Astrocyte of the spinal cord (primary cell): Measurements from ENCODE around the gene RTP5.

Source experiments
- DNase-seq: peaks from one replicate; pipeline ENCODE4 v3.0.0; 2011; ENCODE audit warnings: low read depth, low spot score
- H3K4me3 ChIP-seq: 2 replicates; pipeline ENCODE4 v1.5.1; 2011; ENCODE audit warnings: low read depth, mild to moderate bottlenecking, low read length, moderate library complexity
- in situ Hi-C: cut with HindIII; loops from 2 replicates; pipeline ENCODE4 v1.10.0; 2017; ENCODE audit warnings: low sequenced_read_pairs
- TF ChIP-seq, protein P1 (sequence below): IDR thresholded peaks from 2 replicates; pipeline ENCODE4 v1.5.1; 2012; ENCODE audit warnings: low read depth, mild to moderate bottlenecking, low read length, inconsistent platforms

Gene RTP5

DNA sequence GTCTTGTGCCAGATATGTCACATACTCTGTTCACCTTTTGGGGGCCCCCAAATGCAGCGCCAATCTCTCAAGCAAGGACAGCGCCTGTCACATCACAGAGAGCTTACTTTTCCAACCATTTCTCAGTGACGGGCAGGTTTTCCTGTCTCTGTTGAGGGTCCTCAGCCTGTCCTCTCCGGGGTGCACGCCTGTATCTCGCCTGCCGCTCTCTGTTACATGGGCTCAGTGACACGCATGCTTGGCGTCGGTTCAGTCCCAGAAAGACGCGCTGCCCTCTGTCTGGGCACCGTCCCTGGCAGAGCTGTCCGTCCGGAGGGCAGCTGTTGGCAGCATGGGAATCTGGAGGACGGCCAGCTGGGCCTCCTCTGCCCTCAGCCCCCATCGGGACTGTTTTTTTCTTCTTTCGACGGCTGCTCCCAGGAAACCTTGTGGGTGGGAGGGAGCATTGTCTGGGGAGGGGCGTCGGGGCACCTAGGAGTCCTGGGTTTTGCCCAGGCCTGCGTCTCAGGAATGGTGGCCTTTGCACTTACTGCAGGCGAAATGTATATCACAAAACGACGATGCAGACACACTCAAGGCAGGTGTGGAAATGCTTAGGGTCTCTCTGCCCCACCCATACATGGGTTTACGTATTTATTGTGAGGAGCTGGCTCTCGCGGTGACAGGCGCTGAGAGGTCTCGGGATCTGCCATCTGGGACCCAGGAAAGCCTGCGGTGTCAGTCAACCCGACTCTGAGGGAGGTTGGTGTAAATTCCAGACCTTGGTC is 30.9 kb downstream of the RTP5 start:
- TF ChIP-seq, protein P1, sequence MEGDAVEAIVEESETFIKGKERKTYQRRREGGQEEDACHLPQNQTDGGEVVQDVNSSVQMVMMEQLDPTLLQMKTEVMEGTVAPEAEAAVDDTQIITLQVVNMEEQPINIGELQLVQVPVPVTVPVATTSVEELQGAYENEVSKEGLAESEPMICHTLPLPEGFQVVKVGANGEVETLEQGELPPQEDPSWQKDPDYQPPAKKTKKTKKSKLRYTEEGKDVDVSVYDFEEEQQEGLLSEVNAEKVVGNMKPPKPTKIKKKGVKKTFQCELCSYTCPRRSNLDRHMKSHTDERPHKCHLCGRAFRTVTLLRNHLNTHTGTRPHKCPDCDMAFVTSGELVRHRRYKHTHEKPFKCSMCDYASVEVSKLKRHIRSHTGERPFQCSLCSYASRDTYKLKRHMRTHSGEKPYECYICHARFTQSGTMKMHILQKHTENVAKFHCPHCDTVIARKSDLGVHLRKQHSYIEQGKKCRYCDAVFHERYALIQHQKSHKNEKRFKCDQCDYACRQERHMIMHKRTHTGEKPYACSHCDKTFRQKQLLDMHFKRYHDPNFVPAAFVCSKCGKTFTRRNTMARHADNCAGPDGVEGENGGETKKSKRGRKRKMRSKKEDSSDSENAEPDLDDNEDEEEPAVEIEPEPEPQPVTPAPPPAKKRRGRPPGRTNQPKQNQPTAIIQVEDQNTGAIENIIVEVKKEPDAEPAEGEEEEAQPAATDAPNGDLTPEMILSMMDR, result no peak
- in situ Hi-C loops, result no loop called here
- no peak for DNase-seq
- no peak overlapping the region for H3K4me3 ChIP-seq

DNA sequence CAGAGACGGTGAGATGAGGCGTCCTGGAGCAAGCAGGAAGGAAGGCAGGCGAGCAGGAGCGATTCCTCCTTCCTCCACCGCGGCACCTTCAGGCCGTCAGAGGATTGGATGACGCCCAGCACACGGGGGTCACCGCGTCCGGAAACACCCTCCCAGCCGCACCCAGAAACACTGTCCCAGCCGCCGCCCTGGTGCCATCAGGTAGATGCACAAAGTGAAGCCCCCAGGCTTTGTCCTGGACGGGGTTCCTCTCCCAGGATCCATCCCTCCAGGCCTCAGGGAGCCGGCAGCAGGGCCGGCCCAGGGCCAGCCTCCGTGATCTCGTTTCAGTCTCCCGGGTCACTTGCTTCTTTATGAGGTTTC is 31.5 kb downstream of the RTP5 start:
- DNase-seq, result no peak
- TF ChIP-seq, protein P1, result no peak
- no peak overlapping the region for H3K4me3 ChIP-seq
- in situ Hi-C loops, result no loop called here

DNA sequence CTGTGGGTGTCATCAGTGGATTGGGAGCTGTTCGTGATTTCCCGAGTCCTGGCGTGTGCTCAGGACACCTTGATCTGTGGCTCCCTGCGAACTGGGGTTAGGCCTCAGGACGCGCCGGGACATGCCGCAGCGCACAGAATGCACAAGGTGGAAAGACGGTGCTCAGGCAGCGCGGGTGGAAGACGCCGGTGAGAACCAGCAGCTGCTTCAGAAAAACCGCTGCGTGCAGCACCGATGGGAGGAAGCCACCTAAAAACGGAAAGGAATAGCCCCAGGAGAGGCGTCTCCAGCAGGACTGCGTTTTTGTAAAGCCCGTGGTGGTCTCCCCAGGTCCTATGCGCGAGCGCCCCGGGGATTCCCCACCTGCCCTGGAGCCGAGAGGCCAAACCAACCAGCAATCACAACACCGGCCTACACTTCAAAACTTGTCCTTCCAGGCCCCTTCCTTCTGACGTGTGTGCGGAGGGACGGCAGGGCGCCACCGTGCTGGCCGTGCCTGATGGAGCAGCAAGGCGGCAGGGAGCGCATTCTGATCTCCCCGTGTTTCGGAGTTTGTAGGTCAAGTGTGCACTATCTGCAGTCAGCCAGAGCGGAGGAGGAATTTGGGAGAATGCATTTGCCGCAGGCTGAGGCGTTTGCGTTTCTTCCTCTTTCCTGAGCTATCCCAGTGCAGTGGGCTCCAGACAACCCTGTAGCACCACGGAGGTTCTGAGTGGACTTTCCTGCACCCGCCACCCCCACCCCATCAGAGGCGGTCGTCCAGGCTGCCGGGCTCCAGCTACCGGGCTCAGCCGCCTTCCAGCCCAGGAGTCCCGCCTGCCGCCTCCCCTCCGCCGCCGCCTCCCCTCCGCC is 32.2 kb downstream of the RTP5 start:
- DNase-seq, result no peak
- TF ChIP-seq, protein P1, result no peak
- in situ Hi-C loops, result no loop called here
- no peak overlapping the region for H3K4me3 ChIP-seq

DNA sequence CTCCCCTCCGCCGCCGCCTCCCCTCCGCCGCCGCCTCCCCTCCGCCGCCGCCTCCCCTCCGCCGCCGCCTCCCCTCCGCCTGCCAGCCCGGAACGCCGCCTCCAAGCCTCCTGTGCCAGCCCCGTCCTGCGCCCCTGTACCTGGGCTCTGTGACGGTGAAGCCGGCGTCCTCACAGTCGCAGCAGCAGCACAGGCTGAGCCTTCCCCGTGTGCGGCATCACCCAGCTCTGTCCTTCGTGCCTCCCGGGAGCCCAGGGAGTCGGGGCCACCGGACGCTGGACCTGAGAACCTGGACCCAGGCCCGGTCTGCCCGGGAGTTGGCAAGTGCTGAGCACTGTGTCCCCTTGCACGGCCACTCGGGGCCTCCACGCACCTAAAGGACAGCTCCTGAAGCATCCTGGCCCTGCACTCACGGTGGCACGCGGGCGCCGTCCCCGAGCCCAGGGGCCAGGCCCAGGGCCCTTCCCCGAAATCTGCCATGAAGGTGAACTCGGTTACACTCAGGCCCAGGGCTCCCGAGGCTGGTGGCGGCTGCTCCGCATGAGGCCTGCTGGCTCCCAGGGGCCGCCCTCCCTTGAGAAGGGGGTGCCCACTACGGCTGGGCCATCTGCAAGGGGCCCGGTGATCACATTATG is 32.9 kb downstream of the RTP5 start:
- no peak overlapping the region for H3K4me3 ChIP-seq
- DNase-seq, result no peak
- in situ Hi-C loops, result no loop called here
- TF ChIP-seq, protein P1, result no peak

DNA sequence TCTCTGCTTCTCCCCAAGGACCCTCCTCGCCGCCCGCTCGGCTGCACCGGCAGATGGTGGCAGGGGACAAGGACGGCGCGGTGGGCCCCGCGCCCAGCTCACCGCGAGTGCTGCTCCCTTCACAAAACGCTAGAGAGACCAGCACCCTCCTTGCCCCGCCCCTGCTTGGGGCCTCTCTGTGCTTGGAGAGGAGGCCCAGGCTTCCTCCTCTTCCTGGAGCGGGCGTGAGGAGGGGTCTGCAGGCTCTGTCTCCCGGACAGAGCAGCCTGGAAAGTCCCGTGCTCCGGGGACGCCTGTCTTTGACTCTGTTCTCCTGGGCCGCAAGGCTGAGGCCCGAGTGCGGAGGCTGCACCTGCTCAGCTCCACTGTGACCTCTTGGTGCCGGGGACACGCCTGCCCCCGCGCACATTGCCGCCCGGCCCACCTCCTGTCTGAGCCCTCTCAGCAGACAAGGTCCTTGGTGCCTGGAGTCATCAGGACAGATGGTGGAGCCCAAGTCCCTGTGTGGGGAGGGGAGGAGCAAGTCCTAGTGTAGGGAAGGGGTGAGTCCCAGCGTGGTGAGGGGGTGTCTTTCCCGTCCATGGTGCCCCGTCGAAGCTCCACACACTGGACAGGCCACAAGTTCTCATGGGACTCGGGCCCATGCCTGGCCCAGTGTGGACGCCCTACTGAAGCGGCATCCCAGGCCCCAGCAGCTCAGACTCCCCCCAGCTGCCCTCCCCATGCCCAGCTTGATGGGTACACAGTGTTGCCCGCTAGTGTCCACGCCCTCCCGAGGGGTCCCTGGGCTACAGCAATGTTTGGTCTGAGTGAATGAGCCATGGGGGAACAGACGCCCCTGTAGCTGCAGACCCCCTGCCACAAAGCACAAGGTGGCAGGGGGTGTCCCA is 33.8 kb downstream of the RTP5 start:
- in situ Hi-C loops, result no loop called here
- no peak overlapping the region for H3K4me3 ChIP-seq
- DNase-seq, result no peak
- TF ChIP-seq, protein P1, result no peak
